T47D (cell line): ENCODE measurements around the gene ESCO1.
"Not testable (repeated sequence)": the region's sequence is repeated elsewhere in the genome, so short reads cannot be mapped to it uniquely, and the experiment has no call there.

Source experiments
- DNase-seq, 2 experiments: peaks; one replicate each; pipeline versions ENCODE4 v3.0.0 to v3.0.0-alpha.2; 2011 to 2012; ENCODE audit warnings: low read depth in 1 of 2, low spot score in 1 of 2
- JUND ChIP-seq: IDR thresholded peaks from 2 replicates; pipeline ENCODE4 v1.6.1; 2012; ENCODE audit warnings: low read depth
- in situ Hi-C: cut with HindIII; loops from 2 replicates; pipeline ENCODE4 v1.10.0; 2016; ENCODE audit warnings: low sequenced_read_pairs, low pct_unique_long_range_greater_than_20kb

Gene ESCO1

DNA sequence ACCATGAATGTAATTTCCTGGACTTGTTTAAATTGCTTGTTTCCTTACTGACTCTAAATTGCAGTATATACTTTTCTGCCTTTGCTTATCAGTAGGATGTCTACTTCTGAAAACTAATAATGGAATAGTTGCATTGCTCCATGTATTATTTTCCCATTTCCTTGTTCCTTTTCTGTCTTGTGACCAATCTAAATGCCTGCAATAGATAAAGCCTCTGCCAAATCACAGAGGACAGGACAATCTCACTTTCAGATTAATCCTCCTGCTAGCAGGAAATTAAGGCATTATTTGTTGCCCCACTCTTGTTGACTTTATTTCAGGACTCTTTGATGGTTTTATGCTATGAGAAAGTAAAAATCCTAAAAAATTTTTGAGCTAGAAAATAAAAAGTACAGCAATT, 4.7 kb upstream of the ESCO1 start:
- in situ Hi-C loops: no loop called here
- TF ChIP-seq JUND: no peak
- no peak for DNase-seq

- TF ChIP-seq JUND: no peak
- in situ Hi-C loops: no loop called here
- DNase-seq: no peak
Measured at GRCh38 chr18:21604671-21605070, 4.2 kb upstream of the ESCO1 start.

GRCh38 chr18:21602299-21602587, 1.7 kb upstream of the ESCO1 start:
- no peak for TF ChIP-seq JUND
- no peak for DNase-seq
- in situ Hi-C loops: no loop called here

GRCh38 chr18:21599585-21600525, 649 bp downstream of the ESCO1 start:
- TF ChIP-seq JUND: no peak
- DNase-seq: peak; percentile 9 to 36
- in situ Hi-C loops: no loop called here

GRCh38 chr18:21598726-21599584, 1.5 kb downstream of the ESCO1 start:
- DNase-seq: peak in 1 of 2 experiments; percentile 51
- in situ Hi-C loops: no loop called here
- TF ChIP-seq JUND: no peak

- in situ Hi-C loops: no loop called here
- DNase-seq: no peak
- TF ChIP-seq JUND: no peak
Measured at GRCh38 chr18:21597620-21598019, 2.9 kb downstream of the ESCO1 start.

- no peak for DNase-seq
- no peak for TF ChIP-seq JUND
- in situ Hi-C loops: no loop called here
Measured at GRCh38 chr18:21593540-21594257, 6.8 kb downstream of the ESCO1 start.

GRCh38 chr18:21592361-21592760, 8.1 kb downstream of the ESCO1 start:
- DNase-seq, in situ Hi-C loops: not testable (repeated sequence)

DNA sequence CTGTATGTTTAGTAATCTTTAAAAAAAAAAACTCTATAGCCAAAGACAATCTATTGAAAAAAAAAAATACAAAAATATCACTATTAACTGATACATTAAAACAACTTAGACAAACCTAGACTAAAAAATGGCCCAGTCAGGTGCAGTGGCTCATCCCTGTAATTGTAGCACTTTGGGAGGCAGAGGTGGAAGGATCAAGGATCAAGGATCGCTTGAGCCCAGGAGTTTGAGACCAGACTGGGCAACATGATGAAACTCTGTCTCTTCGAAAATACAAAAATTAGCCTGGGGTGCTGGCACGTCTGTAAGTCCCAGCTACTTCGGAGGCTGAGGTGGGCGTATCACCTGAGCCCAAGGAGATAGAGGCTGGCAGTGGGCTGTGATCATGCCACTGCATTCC, 16.1 kb downstream of the ESCO1 start:
- in situ Hi-C loops: no loop called here
- no peak for DNase-seq
- TF ChIP-seq JUND: no peak

DNA sequence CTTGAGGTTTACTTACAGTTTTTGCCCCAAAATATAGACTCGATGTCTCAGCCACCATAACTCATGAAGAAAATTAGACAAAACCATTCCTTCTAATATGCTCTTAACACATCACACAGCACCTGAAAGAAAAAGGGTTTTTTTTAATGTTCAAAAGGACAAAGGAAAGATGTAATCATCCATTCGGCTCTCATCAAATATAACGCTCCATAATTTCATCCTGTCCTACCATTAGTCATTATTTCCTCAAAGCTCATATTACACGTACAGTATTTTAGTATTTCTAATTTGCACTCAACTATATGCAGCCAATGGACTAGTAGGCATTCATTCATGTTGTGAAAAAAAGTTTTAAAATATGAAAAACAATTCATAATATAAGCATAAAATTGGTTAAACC, 24.8 kb downstream of the ESCO1 start:
- DNase-seq: no peak
- in situ Hi-C loops: no loop called here
- TF ChIP-seq JUND: no peak

DNA sequence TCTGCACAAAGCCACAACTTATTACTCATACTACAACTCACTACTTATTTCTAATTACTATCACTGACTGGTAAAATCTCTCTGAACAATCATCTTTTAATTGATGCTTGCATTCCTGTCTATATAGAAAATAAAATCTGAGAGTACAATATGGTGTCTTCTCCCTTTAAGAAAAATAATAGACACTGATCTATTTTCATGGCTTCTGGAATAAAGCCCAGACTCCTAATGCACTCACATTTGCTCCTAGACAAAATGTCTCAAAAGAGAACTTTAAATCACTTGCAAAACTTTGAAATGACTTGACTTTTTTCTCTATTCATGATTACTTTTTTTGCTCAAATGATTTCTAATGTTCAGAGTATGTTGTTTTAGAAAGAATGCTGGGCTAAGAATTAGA, 28.7 kb downstream of the ESCO1 start:
- in situ Hi-C loops: no loop called here
- TF ChIP-seq JUND: no peak
- no peak for DNase-seq

DNA sequence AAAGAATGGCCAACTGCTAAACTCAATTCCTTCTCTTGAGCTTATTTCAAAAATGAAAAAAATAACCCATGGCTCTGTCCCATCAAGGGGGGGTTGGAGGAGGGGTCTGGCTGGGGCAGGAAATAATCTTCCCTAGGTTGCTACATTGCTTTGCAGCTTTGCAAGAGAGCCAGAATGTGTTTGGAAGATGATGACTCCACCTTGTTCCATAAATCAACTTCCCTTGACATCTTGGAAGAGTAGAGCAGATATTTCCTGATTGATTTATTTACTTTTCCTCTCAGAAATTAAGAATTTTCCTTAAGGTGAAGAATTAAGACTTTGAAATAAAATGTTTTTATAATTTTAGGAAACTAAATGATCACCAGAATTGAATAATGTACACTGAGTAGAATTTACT, 41.3 kb downstream of the ESCO1 start:
- no peak for TF ChIP-seq JUND
- in situ Hi-C loops: no loop called here
- no peak for DNase-seq
